Head of caudate nucleus (tissue), 42 donors: ENCODE measurements around the gene SPANXN2.
"Not testable (repeated sequence)": the region's sequence is repeated elsewhere in the genome, so short reads cannot be mapped to it uniquely, and the experiment has no call there.

ENCODE experiments used
- DNase-seq, 42 donors: peaks; one replicate each; pipeline versions ENCODE4 v3.0.0 to v3.0.0-alpha.2; 2020 to 2021; ENCODE audit warnings: mixed read lengths in 7 of 42
- intact Hi-C: fragments of 100-400 bp; cut with DNase I; formaldehyde crosslinking; loops from one replicate; pipeline ENCODE4 v1.15.0; 2022

Gene SPANXN2, protein sequence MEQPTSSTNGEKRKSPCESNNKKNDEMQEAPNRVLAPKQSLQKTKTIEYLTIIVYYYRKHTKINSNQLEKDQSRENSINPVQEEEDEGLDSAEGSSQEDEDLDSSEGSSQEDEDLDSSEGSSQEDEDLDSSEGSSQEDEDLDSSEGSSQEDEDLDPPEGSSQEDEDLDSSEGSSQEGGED

DNA sequence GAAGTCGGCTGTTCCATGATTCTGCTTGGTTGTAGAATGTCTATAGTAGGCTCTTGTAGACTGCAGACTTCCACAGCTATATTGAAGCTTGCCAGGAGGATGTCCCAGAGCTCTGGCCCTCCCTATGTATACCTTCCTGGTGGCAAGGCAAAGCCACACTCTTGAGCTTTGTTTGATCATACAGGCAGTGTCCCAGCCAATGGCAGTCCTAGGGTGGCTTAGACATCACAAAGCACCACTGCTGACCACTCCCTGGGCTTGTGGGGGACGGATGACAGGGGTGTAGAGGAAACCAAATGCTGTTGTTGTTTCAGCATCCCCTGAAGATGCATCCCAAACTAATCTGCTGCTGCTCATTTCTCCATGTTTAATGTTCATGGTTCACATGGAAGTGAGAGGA lies at the start of gene SPANXN2:
SPANXN2 (minus strand) TSS at position 101 of the 400 bp plus-strand sequence; CDS start at position 17, 84 bp downstream.
- intact Hi-C loops, DNase-seq: not testable (repeated sequence)

DNA sequence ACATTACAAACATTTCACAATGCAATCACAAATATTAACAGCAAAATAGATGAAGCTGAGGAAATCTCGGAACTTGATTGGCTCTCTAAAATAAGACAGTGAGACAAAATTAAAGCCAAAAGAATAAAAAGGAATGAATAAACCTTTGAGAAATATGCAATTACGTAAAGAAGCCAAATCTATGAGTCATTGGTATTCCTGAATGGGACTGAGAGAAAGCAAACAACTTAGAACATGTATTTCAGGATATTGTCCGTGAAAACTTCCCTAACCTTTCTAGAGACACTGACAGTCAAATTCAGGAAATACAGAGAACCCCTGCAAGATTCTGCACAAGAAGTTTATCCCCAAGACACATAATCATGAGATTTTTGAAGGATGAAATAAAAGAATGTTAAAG lies 48.4 kb upstream of the SPANXN2 start:
- DNase-seq: no peak
- intact Hi-C loops: no loop called here

DNA sequence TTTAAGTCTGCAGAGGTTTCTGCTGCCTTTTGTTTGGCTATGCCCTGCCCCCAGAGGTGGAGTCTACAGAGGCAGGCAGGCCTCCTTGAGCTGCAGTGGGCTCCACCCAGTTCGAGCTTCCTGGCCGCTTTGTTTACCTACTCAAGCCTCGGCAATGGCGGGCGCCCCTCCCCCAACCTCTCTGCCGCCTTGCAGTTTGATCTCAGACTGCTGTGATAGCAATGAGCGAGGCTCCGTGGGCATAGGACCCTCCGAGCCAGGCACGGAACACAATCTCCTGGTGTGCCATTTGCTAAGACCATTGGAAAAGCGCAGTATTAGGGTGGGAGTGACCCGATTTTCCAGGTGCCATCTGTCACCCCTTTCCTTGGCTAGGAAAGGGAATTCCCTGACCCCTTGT lies 47.2 kb upstream of the SPANXN2 start:
- intact Hi-C loops, DNase-seq: not testable (repeated sequence)

DNA sequence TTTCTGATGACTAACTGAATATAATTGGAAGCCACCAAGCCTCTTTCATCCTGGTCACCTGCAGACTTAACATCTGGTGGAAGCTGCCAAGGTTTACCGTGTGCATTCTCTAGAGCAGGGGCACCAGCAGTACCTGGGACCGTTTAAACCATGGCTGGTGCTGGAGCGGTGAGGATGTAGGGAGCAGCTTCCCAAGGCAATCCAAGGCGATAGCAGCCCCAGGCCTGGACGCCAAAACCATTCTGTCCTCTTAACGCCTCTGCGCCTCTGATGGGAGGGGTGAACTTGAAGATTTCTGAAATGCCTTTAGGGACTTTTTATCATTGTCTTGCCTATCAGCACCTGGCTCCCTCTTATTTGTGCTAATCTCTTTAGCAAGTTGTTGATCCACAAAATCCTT lies 37.3 kb upstream of the SPANXN2 start:
- intact Hi-C loops: no loop called here
- no peak for DNase-seq

DNA sequence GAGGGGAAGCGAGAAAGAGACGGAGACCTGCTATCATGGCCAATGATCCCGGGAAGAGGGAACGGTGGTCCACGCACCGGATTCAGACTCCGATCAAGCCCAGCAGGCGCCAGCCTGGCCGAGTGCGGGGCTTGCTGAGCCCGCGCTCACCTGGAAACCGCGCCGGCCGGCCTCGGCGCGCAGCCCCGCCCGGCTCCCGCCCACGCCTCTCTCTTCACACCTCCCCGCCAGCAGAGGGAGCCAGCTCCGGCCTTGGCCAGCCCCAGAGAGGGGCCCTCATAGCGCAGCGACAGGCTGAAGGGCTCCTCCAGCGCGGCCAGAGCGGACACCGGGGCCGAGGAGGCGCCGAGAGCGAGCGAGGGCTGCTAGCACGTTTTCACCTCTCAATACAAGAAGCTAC lies 36.8 kb upstream of the SPANXN2 start:
- intact Hi-C loops: no loop called here
- no peak for DNase-seq

DNA sequence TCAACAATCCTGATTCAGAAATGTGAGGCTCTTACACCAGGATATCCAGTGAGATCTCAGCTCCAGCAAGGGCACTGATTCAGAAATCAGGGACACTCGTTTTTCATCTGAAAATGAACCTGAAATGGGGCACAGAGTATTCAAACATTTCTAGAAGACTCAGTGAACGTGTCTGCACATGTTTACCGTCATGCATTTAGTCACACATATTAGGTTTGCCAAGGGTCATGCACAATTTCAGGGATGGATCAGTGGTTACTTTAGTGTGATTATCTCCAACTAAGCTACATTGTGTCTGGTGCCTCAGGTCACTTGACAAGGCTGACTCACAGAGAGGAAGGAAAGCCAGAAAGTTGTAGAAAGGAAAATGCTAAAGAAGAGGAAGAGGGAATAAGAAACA lies 33.6 kb upstream of the SPANXN2 start:
- DNase-seq: no peak
- intact Hi-C loops: no loop called here

DNA sequence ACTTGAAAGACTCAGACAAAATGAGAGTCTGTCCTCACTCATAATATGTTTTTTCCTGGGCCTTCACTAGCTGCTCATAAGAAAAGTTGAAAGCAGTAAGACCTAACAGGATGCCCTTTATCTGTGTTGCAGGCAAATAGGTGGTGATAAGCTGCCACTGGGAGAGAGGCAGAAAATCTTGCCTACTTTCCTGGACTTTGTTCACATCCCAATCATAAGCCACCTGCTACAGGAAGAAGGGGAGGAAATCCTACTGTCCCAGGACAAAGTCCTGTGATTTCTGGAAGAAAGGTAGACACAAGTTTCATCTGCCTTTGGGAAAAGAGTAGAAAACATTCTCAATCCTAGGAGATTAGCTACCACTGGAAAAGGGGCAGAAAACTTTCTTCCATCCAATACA lies 13.3 kb upstream of the SPANXN2 start:
- intact Hi-C loops: no loop called here
- no peak for DNase-seq

DNA sequence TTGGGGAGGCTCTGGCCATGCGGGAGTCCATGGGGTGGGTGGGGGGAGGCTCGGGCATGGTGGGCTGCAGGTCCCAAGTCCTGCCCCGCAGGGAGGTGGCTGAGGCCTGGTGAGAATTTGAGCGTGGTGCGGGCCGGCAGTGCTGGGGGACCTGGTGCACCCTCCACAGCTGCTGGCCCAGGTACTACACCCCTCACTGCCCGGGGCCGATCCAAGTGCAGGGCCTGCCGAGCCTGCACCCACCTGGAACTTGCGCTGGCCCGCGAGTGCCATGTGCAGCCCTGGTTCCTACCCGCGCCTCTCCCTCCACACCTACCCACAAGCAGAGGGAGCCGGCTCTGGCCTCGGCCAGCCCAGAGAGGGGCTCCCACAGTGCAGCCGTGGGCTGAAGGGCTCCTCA lies 5.7 kb upstream of the SPANXN2 start:
- no peak for DNase-seq
- intact Hi-C loops: no loop called here

DNA sequence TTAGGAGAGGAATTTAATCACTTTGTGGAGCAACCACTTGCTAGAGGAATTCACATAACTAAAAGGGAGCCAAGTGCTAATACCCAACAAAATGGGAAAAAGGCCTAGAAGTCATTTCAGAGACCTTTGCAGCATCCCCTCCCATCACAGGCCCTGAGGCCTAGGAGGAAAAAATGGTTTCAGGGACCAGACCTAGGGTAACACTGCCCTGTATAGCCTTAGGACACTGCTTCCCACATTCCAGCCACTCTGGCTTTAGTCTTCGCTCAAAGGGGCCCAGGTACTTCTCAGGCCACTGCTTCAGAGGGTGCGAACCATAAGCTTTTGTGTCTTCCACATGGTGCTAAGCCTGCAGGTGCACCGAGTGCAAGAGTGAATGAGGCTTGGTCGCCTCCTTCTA lies 19.1 kb downstream of the SPANXN2 start:
- intact Hi-C loops: no loop called here

DNA sequence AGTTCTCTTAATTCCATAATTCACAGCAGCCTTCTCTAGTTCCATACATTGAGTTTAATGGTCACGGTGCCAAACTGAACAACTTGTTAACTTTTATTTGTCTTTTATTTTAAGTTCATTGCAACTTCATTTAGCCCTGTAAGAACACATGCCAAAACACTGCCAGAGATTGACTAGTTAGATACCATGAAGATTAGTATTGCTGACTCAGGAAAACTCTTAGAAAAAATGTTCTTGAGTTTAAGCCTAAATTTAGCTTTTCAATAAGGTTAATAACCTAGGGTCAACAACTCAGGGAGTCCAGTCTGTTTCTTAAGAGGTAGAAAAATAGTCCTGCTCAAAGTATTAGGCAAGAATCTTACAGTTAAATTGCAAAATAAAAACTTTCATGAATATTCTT lies 25.7 kb downstream of the SPANXN2 start:
- DNase-seq: no peak
- intact Hi-C loops: no loop called here

More for the DNA sequence above, 19.1 kb downstream of the SPANXN2 start:
- no peak for DNase-seq

DNA sequence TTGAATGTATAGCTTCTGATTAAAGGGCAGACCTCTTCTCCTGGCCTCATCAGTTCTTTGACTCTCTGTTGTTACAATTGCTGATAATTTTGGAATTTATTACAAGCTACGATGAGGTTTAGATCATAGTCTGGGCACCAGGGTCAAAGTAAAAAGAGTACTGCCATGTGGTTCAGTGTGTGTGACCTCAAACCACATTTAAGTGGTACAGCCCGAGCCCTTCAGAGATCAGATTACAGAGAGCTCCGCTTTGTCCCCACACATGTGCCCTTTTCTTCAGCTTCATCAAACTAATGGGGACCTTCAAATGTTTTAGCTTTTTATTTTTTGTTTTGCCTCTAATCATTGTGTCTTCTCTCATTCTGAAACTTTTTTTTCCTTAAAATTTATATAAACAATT lies 37.1 kb downstream of the SPANXN2 start:
- DNase-seq: no peak
- intact Hi-C loops: no loop called here

DNA sequence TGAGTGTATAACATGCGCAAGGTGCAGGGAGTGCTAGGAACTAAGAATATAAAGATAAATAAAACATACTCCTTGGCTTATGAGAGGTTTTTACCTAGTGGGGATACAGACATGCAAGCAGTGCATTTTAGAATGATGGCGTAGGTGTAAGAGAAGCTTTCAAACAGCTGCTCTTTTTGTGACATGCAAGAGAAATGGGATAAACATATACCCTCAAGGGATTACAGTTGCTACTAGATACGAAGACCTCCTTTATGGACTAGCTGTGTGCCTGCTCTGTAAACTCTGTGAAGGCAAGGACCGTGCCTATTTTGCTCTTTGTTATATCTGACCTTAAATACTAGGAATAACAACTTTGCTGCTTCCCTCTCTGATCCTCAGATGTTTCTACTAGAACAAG lies 45.6 kb downstream of the SPANXN2 start:
- intact Hi-C loops: no loop called here

DNA sequence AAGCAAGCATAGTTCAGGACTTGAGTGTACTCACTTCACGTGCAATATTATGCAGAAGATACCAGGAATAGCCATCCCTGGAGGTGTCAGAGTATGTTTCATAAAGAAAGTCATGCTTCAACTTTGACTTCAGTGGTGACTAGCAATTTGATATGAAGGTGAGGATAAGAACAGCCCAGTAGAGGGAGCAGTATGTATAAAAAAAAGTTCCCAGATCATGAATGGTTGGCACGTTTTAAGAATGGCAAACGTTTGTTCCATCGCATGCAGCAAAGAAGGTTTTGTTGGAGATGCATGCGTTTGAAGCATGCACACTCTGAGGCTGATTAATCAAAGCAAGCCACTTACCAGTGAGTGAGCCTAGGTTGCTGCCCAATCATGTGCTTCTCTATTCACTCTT lies 51.2 kb downstream of the SPANXN2 start:
- intact Hi-C loops: no loop called here
- DNase-seq: no peak

More for the DNA sequence above, 45.6 kb downstream of the SPANXN2 start:
- DNase-seq: no peak

DNA sequence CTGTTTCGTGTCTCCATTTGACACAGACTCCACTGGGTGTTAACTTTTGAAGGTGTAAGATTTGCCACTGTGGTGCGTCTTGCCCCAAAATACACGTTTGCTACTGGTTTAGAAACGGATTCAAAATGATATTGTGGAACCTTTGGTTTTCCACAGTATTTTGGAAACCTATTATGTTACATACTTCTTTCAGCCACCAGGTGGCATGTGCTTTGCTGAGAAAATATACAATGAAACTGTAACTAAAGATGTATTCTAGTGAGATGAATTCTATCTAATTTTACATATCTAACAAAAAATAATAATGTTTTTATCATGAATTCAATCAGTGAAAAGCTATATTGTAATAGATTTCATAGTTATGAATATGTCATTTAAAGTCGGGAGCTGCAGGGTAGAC lies 56.2 kb downstream of the SPANXN2 start:
- peak in 5 of 42 donors; percentile 4 to 32 (median 15) for DNase-seq
- intact Hi-C loops: no loop called here

DNA sequence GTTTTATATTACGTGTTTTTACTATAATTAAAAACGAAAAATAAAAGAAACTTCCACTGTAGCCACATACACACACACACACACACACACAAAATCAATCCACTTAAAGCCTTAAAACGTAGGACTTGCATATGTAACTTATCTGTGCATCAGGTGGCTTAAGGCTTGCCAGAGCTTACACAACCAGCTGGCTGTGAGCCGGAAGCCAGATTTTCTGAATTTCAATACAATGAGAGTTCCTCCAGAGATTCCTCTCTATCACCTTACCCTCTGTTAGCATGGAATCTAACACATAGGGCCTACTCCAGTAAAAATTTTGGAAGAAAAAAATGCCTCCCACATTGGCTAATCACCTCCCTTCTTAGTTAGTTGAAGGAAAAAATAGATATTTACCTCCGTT lies 56.8 kb downstream of the SPANXN2 start:
- no peak for DNase-seq
- intact Hi-C loops: no loop called here
